IMR-90 (cell line): ENCODE results near the gene NUP42. TPM values are rescaled to one million over a fixed set of nuclear protein-coding genes. Genes with fewer than 3 reads are reported as not detected.

Source experiments
- ATAC-seq: fragments of 200-7000 bp; cut with Tn5 transposase; 2 replicates; pipeline ENCODE4 v1.9.1; 2020; ENCODE audit warnings: low read depth, mild to moderate bottlenecking, moderate library complexity
- BruUV-seq: library from RNA; stranded (reverse); fragments of 400-500 nt; replicated peaks from 2 replicates; lab custom pipeline; 2021; lab: Mats Ljungman, UMichigan
- CTCF ChIA-PET: fragments of 300-600 bp; formaldehyde crosslinking; extraction: SDS; loops from one replicate; lab custom pipeline; 2021; ENCODE audit warnings: antibody characterized with exemption; lab: Yijun Ruan, JAX
- POLR2A ChIA-PET: fragments of 300-600 bp; sonication (Branson Sonifier 250); formaldehyde crosslinking; loops from one replicate; lab custom pipeline; 2022; ENCODE audit warnings: antibody characterized with exemption; ENCODE audit not compliant: unreplicated experiment; lab: Charles Lee
- DNase-seq: peaks from one replicate; pipeline ENCODE4 v3.0.0; 2013
- H2AFZ ChIP-seq: replicated peaks from 2 replicates; pipeline ENCODE3; 2013; ENCODE audit warnings: low read length, mild to moderate bottlenecking; ENCODE audit not compliant: poor library complexity
- H2AK5ac ChIP-seq: 2 replicates; pipeline ENCODE4 v1.6.1; 2013; ENCODE audit warnings: low read depth, low read length, inconsistent platforms
- H2AK9ac ChIP-seq: replicated peaks from 2 replicates; pipeline ENCODE3; 2013; ENCODE audit warnings: mild to moderate bottlenecking, low read depth, low read length, moderate library complexity; ENCODE audit not compliant: poor library complexity
- H2BK120ac ChIP-seq: 2 replicates; pipeline ENCODE4 v1.6.1; 2013; ENCODE audit warnings: low read depth, low read length, inconsistent platforms
- H2BK15ac ChIP-seq: 3 replicates; pipeline ENCODE4 v1.6.1; 2013; ENCODE audit warnings: low read depth, low read length, inconsistent platforms
- H2BK20ac ChIP-seq: 2 replicates; pipeline ENCODE4 v1.6.1; 2013; ENCODE audit warnings: low read depth, mild to moderate bottlenecking, inconsistent platforms, low read length, moderate library complexity
- H2BK5ac ChIP-seq: 2 replicates; pipeline ENCODE4 v1.6.1; 2013; ENCODE audit warnings: mild to moderate bottlenecking, low read depth, low read length, inconsistent platforms; ENCODE audit not compliant: poor library complexity, severe bottlenecking
- H3K14ac ChIP-seq: replicated peaks from 2 replicates; pipeline ENCODE4 v1.6.1; 2013; ENCODE audit warnings: low read depth, low read length, inconsistent platforms
- H3K18ac ChIP-seq: 2 replicates; pipeline ENCODE4 v1.6.1; 2013; ENCODE audit warnings: low read depth, low read length, control low read depth
- H3K23ac ChIP-seq: 2 replicates; pipeline ENCODE4 v1.6.1; 2013; ENCODE audit warnings: low read depth, low read length, inconsistent platforms
- H3K27ac ChIP-seq: 2 replicates; pipeline ENCODE4 v1.5.1; 2013; ENCODE audit warnings: mild to moderate bottlenecking, control low read depth, low read length; ENCODE audit not compliant: insufficient read depth
- H3K27me3 ChIP-seq: 2 replicates; pipeline ENCODE4 v1.6.1; 2013; ENCODE audit warnings: low read length; ENCODE audit not compliant: control insufficient read depth, insufficient read depth
- H3K36me3 ChIP-seq: 2 replicates; pipeline ENCODE4 v1.6.1; 2013; ENCODE audit warnings: low read length, mixed read lengths; ENCODE audit not compliant: control insufficient read depth, insufficient read depth
- H3K4ac ChIP-seq: 2 replicates; pipeline ENCODE4 v1.6.1; 2013; ENCODE audit warnings: low read depth, low read length, inconsistent platforms
- H3K4me1 ChIP-seq: 2 replicates; pipeline ENCODE4 v1.6.1; 2013; ENCODE audit warnings: low read length, mixed read lengths; ENCODE audit not compliant: control insufficient read depth, insufficient read depth
- H3K4me2 ChIP-seq: 2 replicates; pipeline ENCODE4 v1.6.1; 2013; ENCODE audit warnings: low read depth, mild to moderate bottlenecking, control low read depth, low read length, moderate library complexity
- H3K4me3 ChIP-seq: 2 replicates; pipeline ENCODE4 v1.5.1; 2013; ENCODE audit warnings: low read depth, mild to moderate bottlenecking, control low read depth, low read length, moderate library complexity; ENCODE audit not compliant: insufficient read depth
- H3K56ac ChIP-seq: 2 replicates; pipeline ENCODE4 v1.6.1; 2013; ENCODE audit warnings: low read length, inconsistent platforms; ENCODE audit not compliant: insufficient read depth; ENCODE audit errors: extremely low read depth
- H3K79me1 ChIP-seq, 2 experiments: 2 replicates each; pipeline ENCODE4 v1.6.1; 2013; ENCODE audit warnings: low read length in 2 of 2, inconsistent platforms in 1 of 2, low read depth in 1 of 2
- H3K9ac ChIP-seq: 2 replicates; pipeline ENCODE4 v1.6.1; 2013; ENCODE audit warnings: low read depth, low read length, control low read depth
- H3K9me1 ChIP-seq: 2 replicates; pipeline ENCODE4 v1.6.1; 2013; ENCODE audit warnings: low read length, inconsistent platforms; ENCODE audit not compliant: insufficient read depth
- H3K9me3 ChIP-seq: 2 replicates; pipeline ENCODE4 v1.6.1; 2013; ENCODE audit warnings: low read length; ENCODE audit not compliant: control insufficient read depth, insufficient read depth
- H4K20me1 ChIP-seq: 2 replicates; pipeline ENCODE4 v1.6.1; 2013; ENCODE audit warnings: low read length, inconsistent platforms; ENCODE audit not compliant: insufficient read depth
- H4K5ac ChIP-seq: 2 replicates; pipeline ENCODE4 v1.6.1; 2013; ENCODE audit warnings: mild to moderate bottlenecking, low read depth, low read length, control low read depth
- H4K8ac ChIP-seq, 2 experiments: 2 replicates each; pipeline ENCODE4 v1.6.1; 2013; ENCODE audit warnings: low read depth in 2 of 2, low read length in 2 of 2, control low read depth in 1 of 2, inconsistent platforms in 1 of 2
- H4K91ac ChIP-seq: 2 replicates; pipeline ENCODE4 v1.6.1; 2013; ENCODE audit warnings: low read depth, low read length, inconsistent platforms; ENCODE audit not compliant: insufficient read depth
- CHD1 ChIP-seq: IDR thresholded peaks from 2 replicates; pipeline ENCODE4 v1.6.1; 2012; ENCODE audit warnings: low read depth, low read length, improper control_type of control experiment
- CTCF ChIP-seq: conservative IDR thresholded peaks from 2 replicates; pipeline ENCODE4 v1.5.1; 2012; ENCODE audit warnings: mild to moderate bottlenecking, low read depth, low read length, improper control_type of control experiment
- MAFK ChIP-seq: IDR thresholded peaks from 2 replicates; pipeline ENCODE4 v1.6.1; 2012; ENCODE audit warnings: low read depth, low read length, improper control_type of control experiment
- MXI1 ChIP-seq: IDR thresholded peaks from 2 replicates; pipeline ENCODE4 v1.6.1; 2012; ENCODE audit warnings: low read depth, mild to moderate bottlenecking, low read length, moderate library complexity, borderline replicate concordance
- NFE2L2 ChIP-seq: fragments of 150-350 bp; IDR thresholded peaks from 2 replicates; pipeline ENCODE4 v1.6.1; 2016; ENCODE audit warnings: low read depth, mild to moderate bottlenecking, low read length
- RAD21 ChIP-seq: IDR thresholded peaks from 2 replicates; pipeline ENCODE4 v1.6.1; 2012; ENCODE audit warnings: low read length, improper control_type of control experiment
- RFX5 ChIP-seq: IDR thresholded peaks from 2 replicates; pipeline ENCODE4 v1.8.0; 2012; ENCODE audit warnings: low read depth, mild to moderate bottlenecking, low read length, moderate library complexity
- SMC3 ChIP-seq: fragments of 150-350 bp; IDR thresholded peaks from 2 replicates; pipeline ENCODE4 v1.6.1; 2016; ENCODE audit warnings: low read depth, mild to moderate bottlenecking, antibody characterized with exemption, low read length, moderate library complexity
- WGBS, 2 experiments: methylation state at CpG; one replicate each; pipeline versions ENCODE4 v1.1.5 to v1.1.7; 2013; ENCODE audit warnings: missing lambda C conversion rate in 2 of 2; ENCODE audit not compliant: insufficient read length in 1 of 2; ENCODE audit errors: extremely low coverage in 2 of 2; 5-methylcytosine and 5-hydroxymethylcytosine counted together
- dilution Hi-C: fragments of 300-500 bp; cut with HindIII; formaldehyde crosslinking; loops from one replicate; pipeline ENCODE4 v1.14.3; 2018; ENCODE audit warnings: low sequenced_read_pairs; ENCODE audit not compliant: unreplicated experiment
- in situ Hi-C: fragments of 300-500 bp; cut with MboI; formaldehyde crosslinking; loops from 3 replicates; pipeline ENCODE4 v1.14.3; 2019; ENCODE audit warnings: low sequenced_read_pairs, inconsistent platforms, mixed read lengths
- intact Hi-C: fragments of 100-400 bp; cut with micrococcal nuclease; formaldehyde crosslinking; loops from 2 replicates; pipeline ENCODE4 v1.10.0; 2022
- polyA plus RNA-seq, 3 experiments: library from polyadenylated mRNA; depleted of rRNA; stranded (reverse); fragments of >200 nt; gene quantifications; 2 replicates each; pipeline ENCODE4 v1.2.3, GENCODE V29; 2012; ENCODE audit warnings: low replicate concordance in 1 of 3
- total RNA-seq: library from RNA; depleted of rRNA; stranded (reverse); fragments of >200 nt; gene quantifications from 2 replicates; pipeline ENCODE4 v1.2.3, GENCODE V29; 2012
- TF ChIP-seq, protein P1 (sequence below): fragments of 150-350 bp; IDR thresholded peaks from 2 replicates; pipeline ENCODE4 v1.6.1; 2016; ENCODE audit warnings: low read depth, mild to moderate bottlenecking, low read length, moderate library complexity, borderline replicate concordance

Gene NUP42
- total and polyA plus RNA-seq, 2 of the 4 experiments (the other 2 are of a cell fraction), result 17.3 to 22.6 TPM

DNA sequence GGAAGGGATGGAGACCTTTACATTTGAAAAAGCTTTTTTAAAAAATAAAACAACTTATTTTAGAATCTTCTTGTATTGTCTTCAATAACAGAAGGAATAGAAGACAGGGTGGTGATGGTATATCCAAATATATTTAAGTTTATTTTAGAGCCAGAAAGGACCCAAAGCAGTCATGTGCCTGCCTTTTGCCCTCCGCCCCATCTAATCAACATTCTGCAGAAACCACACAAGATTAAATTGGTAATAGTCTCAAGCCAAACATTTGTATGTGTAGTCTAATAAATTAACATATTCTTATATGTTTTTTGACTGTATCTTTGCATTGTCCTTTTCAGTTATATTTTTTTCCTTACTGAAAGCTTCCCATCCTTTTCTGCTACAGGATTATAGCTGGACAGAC lies 16.5 kb upstream of the NUP42 start:
- no peak overlapping the region for H2AK5ac ChIP-seq
- no CpG with 5 or more reads among the region's 1 CpG for WGBS, 2 experiments
- H3K4me2 ChIP-seq, result no peak overlapping the region
- H2BK15ac ChIP-seq, result no peak overlapping the region
- no peak overlapping the region for H2BK120ac ChIP-seq
- H3K4ac ChIP-seq, result no peak overlapping the region
- H4K20me1 ChIP-seq, result no peaks in the 10 kb centered on the region
- 0 out of 2 replicates have a peak, but pooled peaks cover 2% of the 10 kb centered on the region for H3K36me3 ChIP-seq
- no peak overlapping the region for H2AK9ac ChIP-seq
- ATAC-seq (no peak), DNase-seq (no peak)
- no peak overlapping the region for H3K27ac ChIP-seq
- no peak overlapping the region for H3K9ac ChIP-seq
- ChIA-PET POLR2A (no interaction called here), CTCF (interaction anchor here (1.2 kb wide), 1 partner anchor 15 kb away, joined by 3 read pairs; no protein-coding TSS in a partner anchor)
- no peaks in the 10 kb centered on the region for H3K79me1 ChIP-seq
- no peaks in the 10 kb centered on the region for H3K9me3 ChIP-seq
- no peak overlapping the region for H3K23ac ChIP-seq
- dilution Hi-C loops (no loop called here), in situ Hi-C loops (no loop called here), intact Hi-C loops (no loop called here)
- no peak for TF ChIP-seq RFX5
- TF ChIP-seq, protein P1, sequence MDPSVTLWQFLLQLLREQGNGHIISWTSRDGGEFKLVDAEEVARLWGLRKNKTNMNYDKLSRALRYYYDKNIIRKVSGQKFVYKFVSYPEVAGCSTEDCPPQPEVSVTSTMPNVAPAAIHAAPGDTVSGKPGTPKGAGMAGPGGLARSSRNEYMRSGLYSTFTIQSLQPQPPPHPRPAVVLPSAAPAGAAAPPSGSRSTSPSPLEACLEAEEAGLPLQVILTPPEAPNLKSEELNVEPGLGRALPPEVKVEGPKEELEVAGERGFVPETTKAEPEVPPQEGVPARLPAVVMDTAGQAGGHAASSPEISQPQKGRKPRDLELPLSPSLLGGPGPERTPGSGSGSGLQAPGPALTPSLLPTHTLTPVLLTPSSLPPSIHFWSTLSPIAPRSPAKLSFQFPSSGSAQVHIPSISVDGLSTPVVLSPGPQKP, result no peak
- no peak for TF ChIP-seq SMC3
- no peak for TF ChIP-seq MXI1
- no peak for TF ChIP-seq NFE2L2
- TF ChIP-seq MAFK, result no peak
- no peak for TF ChIP-seq CHD1
- no peak for TF ChIP-seq CTCF
- TF ChIP-seq RAD21, result no peak
- no peak overlapping the region for H3K4me3 ChIP-seq
- no peak overlapping the region for H3K18ac ChIP-seq
- H3K4me1 ChIP-seq, result no peaks in the 10 kb centered on the region
- no peak overlapping the region for H4K91ac ChIP-seq
- no peaks in the 10 kb centered on the region for H3K9me1 ChIP-seq
- no peak overlapping the region for H4K8ac ChIP-seq
- H4K5ac ChIP-seq, result no peak overlapping the region
- H3K14ac ChIP-seq, result no peak overlapping the region
- no TSS peak for BruUV-seq
- no peak overlapping the region for H3K56ac ChIP-seq
- H2BK5ac ChIP-seq, result no peak overlapping the region
- H2AFZ ChIP-seq, result no peak overlapping the region
- H2BK20ac ChIP-seq, result no peak overlapping the region
- H3K27me3 ChIP-seq, result no peaks in the 10 kb centered on the region
